Mucosa of stomach (tissue), 1 donor: ENCODE measurements around the gene GAP43.

Experiments used
- H3K27me3 ChIP-seq: one replicate; pipeline ENCODE4 v1.7.0; 2013; ENCODE audit warnings: mild to moderate bottlenecking, low read length; ENCODE audit not compliant: control insufficient read depth, insufficient read depth
- H3K36me3 ChIP-seq: one replicate; pipeline ENCODE4 v1.7.0; 2013; ENCODE audit warnings: low read length; ENCODE audit not compliant: control insufficient read depth, insufficient read depth
- H3K4me1 ChIP-seq: one replicate; pipeline ENCODE4 v1.7.0; 2013; ENCODE audit warnings: mild to moderate bottlenecking, low read length; ENCODE audit not compliant: control insufficient read depth, insufficient read depth
- H3K4me3 ChIP-seq: one replicate; pipeline ENCODE4 v1.7.0; 2013; ENCODE audit warnings: low read length
- H3K9ac ChIP-seq: one replicate; pipeline ENCODE4 v1.7.0; 2013; ENCODE audit warnings: mild to moderate bottlenecking, low read length, moderate library complexity
- H3K9me3 ChIP-seq: one replicate; pipeline ENCODE4 v1.7.0; 2013; ENCODE audit warnings: mild to moderate bottlenecking, low read length, moderate library complexity; ENCODE audit not compliant: control insufficient read depth
- donor health status: Pancreatic carcinoma.

The GAP43 gene

GRCh38 chr3:115695090-115695489 is 71.8 kb downstream of the GAP43 start:
- H3K9me3 ChIP-seq, result no peaks in the 10 kb centered on the region
- H3K27me3 ChIP-seq, result no peaks in the 10 kb centered on the region
- H3K4me3 ChIP-seq, result no peak overlapping the region
- H3K9ac ChIP-seq, result no peak overlapping the region
- no peaks in the 10 kb centered on the region for H3K4me1 ChIP-seq
- no peaks in the 10 kb centered on the region for H3K36me3 ChIP-seq

GRCh38 chr3:115697263-115698053 is 74.1 kb downstream of the GAP43 start:
- H3K4me3 ChIP-seq, result no peak overlapping the region
- H3K4me1 ChIP-seq, result no peaks in the 10 kb centered on the region
- H3K36me3 ChIP-seq, result no peaks in the 10 kb centered on the region
- no peaks in the 10 kb centered on the region for H3K27me3 ChIP-seq
- H3K9me3 ChIP-seq, result no peaks in the 10 kb centered on the region
- no peak overlapping the region for H3K9ac ChIP-seq

GRCh38 chr3:115698851-115699591 is 75.7 kb downstream of the GAP43 start:
- Histone ChIP-seq H3K36me3 (no peaks in the 10 kb centered on the region), H3K4me1 (no peaks in the 10 kb centered on the region), H3K4me3 (no peak overlapping the region), H3K9me3 (no peaks in the 10 kb centered on the region), H3K9ac (no peak overlapping the region), H3K27me3 (no peaks in the 10 kb centered on the region)

GRCh38 chr3:115699706-115700105 is 76.4 kb downstream of the GAP43 start:
- no peaks in the 10 kb centered on the region for H3K9me3 ChIP-seq
- H3K9ac ChIP-seq, result no peak overlapping the region
- no peak overlapping the region for H3K4me3 ChIP-seq
- no peaks in the 10 kb centered on the region for H3K36me3 ChIP-seq
- no peaks in the 10 kb centered on the region for H3K4me1 ChIP-seq
- H3K27me3 ChIP-seq, result no peaks in the 10 kb centered on the region

- no peak overlapping the region for H3K9ac ChIP-seq
- no peak overlapping the region for H3K4me3 ChIP-seq
- H3K9me3 ChIP-seq, result no peaks in the 10 kb centered on the region
- H3K36me3 ChIP-seq, result no peaks in the 10 kb centered on the region
- H3K4me1 ChIP-seq, result no peaks in the 10 kb centered on the region
- no peaks in the 10 kb centered on the region for H3K27me3 ChIP-seq
Observed at GRCh38 chr3:115702598-115702997, 79.3 kb downstream of the GAP43 start.

- Histone ChIP-seq H3K4me3 (no peak overlapping the region), H3K4me1 (no peaks in the 10 kb centered on the region), H3K9ac (no peak overlapping the region), H3K9me3 (no peaks in the 10 kb centered on the region), H3K27me3 (no peaks in the 10 kb centered on the region), H3K36me3 (no peaks in the 10 kb centered on the region)
Observed at GRCh38 chr3:115704661-115705338, 81.5 kb downstream of the GAP43 start.

- Histone ChIP-seq H3K27me3 (no peaks in the 10 kb centered on the region), H3K36me3 (no peaks in the 10 kb centered on the region), H3K9me3 (no peaks in the 10 kb centered on the region), H3K4me3 (no peak overlapping the region), H3K4me1 (no peaks in the 10 kb centered on the region), H3K9ac (no peak overlapping the region)
Observed at GRCh38 chr3:115706311-115706829, 83.1 kb downstream of the GAP43 start.

GRCh38 chr3:115708540-115708939 is 85.2 kb downstream of the GAP43 start:
- Histone ChIP-seq H3K4me3 (no peak overlapping the region), H3K36me3 (no peaks in the 10 kb centered on the region), H3K4me1 (no peaks in the 10 kb centered on the region), H3K9ac (no peak overlapping the region), H3K9me3 (no peaks in the 10 kb centered on the region), H3K27me3 (no peaks in the 10 kb centered on the region)

GRCh38 chr3:115709093-115709492 is 85.8 kb downstream of the GAP43 start:
- Histone ChIP-seq H3K4me3 (no peak overlapping the region), H3K9ac (no peak overlapping the region), H3K4me1 (no peaks in the 10 kb centered on the region), H3K27me3 (no peaks in the 10 kb centered on the region), H3K36me3 (no peaks in the 10 kb centered on the region), H3K9me3 (no peaks in the 10 kb centered on the region)

GRCh38 chr3:115709931-115710330 is 86.6 kb downstream of the GAP43 start:
- no peaks in the 10 kb centered on the region for H3K9me3 ChIP-seq
- H3K27me3 ChIP-seq, result no peaks in the 10 kb centered on the region
- no peak overlapping the region for H3K9ac ChIP-seq
- no peak overlapping the region for H3K4me3 ChIP-seq
- no peaks in the 10 kb centered on the region for H3K36me3 ChIP-seq
- no peaks in the 10 kb centered on the region for H3K4me1 ChIP-seq

GRCh38 chr3:115710799-115711198 is 87.5 kb downstream of the GAP43 start:
- Histone ChIP-seq H3K4me3 (no peak overlapping the region), H3K27me3 (no peaks in the 10 kb centered on the region), H3K9me3 (no peaks in the 10 kb centered on the region), H3K36me3 (no peaks in the 10 kb centered on the region), H3K9ac (no peak overlapping the region), H3K4me1 (no peaks in the 10 kb centered on the region)

GRCh38 chr3:115712871-115713270 is 89.6 kb downstream of the GAP43 start:
- H3K36me3 ChIP-seq, result no peaks in the 10 kb centered on the region

More at GRCh38 chr3:115712871-115713270, 89.6 kb downstream of the GAP43 start:
- Histone ChIP-seq H3K27me3 (no peaks in the 10 kb centered on the region), H3K9me3 (no peaks in the 10 kb centered on the region), H3K4me3 (no peak overlapping the region), H3K9ac (no peak overlapping the region), H3K4me1 (no peaks in the 10 kb centered on the region)
